Right lobe of liver (tissue), 6 donors: ENCODE measurements around the gene ALDH2. TPM values are rescaled to one million over a fixed set of nuclear protein-coding genes. Genes with fewer than 3 reads are reported as not detected.
"Not testable (repeated sequence)": the region's sequence is repeated elsewhere in the genome, so short reads cannot be mapped to it uniquely, and the experiment has no call there.

Experiments used
- ATAC-seq, 4 donors: fragments of 200-7000 bp; cut with Tn5 transposase; one replicate each; pipeline ENCODE4 v1.9.1; 2020; ENCODE audit warnings: mild to moderate bottlenecking in 4 of 4, moderate library complexity in 4 of 4
- DNase-seq, 3 donors: peaks; one replicate each; pipeline ENCODE4 v3.0.0-alpha.2; 2020
- H3K27ac ChIP-seq, 3 donors: fragments of 200-600 bp; one replicate each; pipeline ENCODE4 v1.8.0; 2022
- H3K27me3 ChIP-seq, 2 donors: fragments of 200-600 bp; one replicate each; pipeline ENCODE4 v1.8.0; 2022
- H3K36me3 ChIP-seq, 4 donors: fragments of 200-600 bp; sonication (generic) in 1 of 4; one replicate each; pipeline versions ENCODE4 v1.5.1 to v1.8.0; 2017 to 2022; ENCODE audit warnings: control low read depth in 1 of 4
- H3K4me1 ChIP-seq, 4 donors: fragments of 200-600 bp; sonication (generic) in 1 of 4; one replicate each; pipeline versions ENCODE4 v1.5.1 to v1.8.0; 2017 to 2022; ENCODE audit warnings: control low read depth in 1 of 4
- H3K4me3 ChIP-seq, 3 donors: fragments of 200-600 bp; one replicate each; pipeline ENCODE4 v1.8.0; 2022
- H3K9me3 ChIP-seq, 4 donors: fragments of 200-600 bp; sonication (generic) in 1 of 4; one replicate each; pipeline versions ENCODE4 v1.5.1 to v1.8.0; 2017 to 2022; ENCODE audit warnings: control low read depth in 1 of 4
- CTCF ChIP-seq, 4 donors: fragments of 200-600 bp in 3 of 4; fragments of 450-650 bp in 1 of 4; IDR thresholded peaks; one replicate each; pipeline versions ENCODE4 v1.5.1 to v1.8.0; 2016 to 2022; ENCODE audit warnings: antibody characterized with exemption in 4 of 4, mild to moderate bottlenecking in 2 of 4
- POLR2A ChIP-seq: fragments of 450-650 bp; IDR thresholded peaks from one replicate; pipeline ENCODE4 v1.6.1; 2017; ENCODE audit warnings: antibody characterized with exemption, mild to moderate bottlenecking
- WGBS: methylation state at CpG from one replicate; pipeline ENCODE4 v1.1.6; 2018; ENCODE audit warnings: low coverage, low lambda C conversion rate; ENCODE audit not compliant: insufficient coverage; ENCODE audit errors: missing lambda C conversion rate; 5-methylcytosine and 5-hydroxymethylcytosine counted together
- intact Hi-C, 2 donors: fragments of 100-400 bp; cut with DNase I; formaldehyde crosslinking; loops; one replicate each; pipeline versions ENCODE4 v1.11.2 to v1.14.1; 2022
- total RNA-seq, 6 experiments: library from RNA; depleted of rRNA in 2 of 6; stranded (reverse); fragments of >200 nt in 2 of 6; fragmentation: NEBNext Ultra II Directional in 3 of 6; extraction: Animal tissue kit (Norgen Biotek cat#: 25700) in 3 of 6; gene quantifications; one replicate each; pipeline versions ENCODE4 v1.1.0 to v1.2.4, GENCODE V29; 2016 to 2023
- donor health status: DM: no; HTN: yes; CAD: no.
- donor health status: DM: no; HTN: no; CAD: no.
- donor health status: DM: no; HTN: no; CAD: no.
- donor health status: DM: no; HTN: yes; CAD: no.
- donor health status: DM: no; HTN: yes; CAD: no.

ALDH2 gene
- total RNA-seq, 6 experiments from 2014 or later: 287 to 1,060 (median 749) TPM

GRCh38 chr12:111761099-111761498, 5.6 kb upstream of the ALDH2 start:
- ATAC-seq: peak; percentile 25 to 57 (median 43)
- WGBS: 28% methylated on average over 2 of the region's 5 CpGs

GRCh38 chr12:111761706-111762105, 5.0 kb upstream of the ALDH2 start:
- H3K4me3 ChIP-seq: no peak overlapping the region
- no peaks in the 10 kb centered on the region for H3K9me3 ChIP-seq
- H3K27me3 ChIP-seq: no peaks in the 10 kb centered on the region
- no peaks in the 10 kb centered on the region for H3K36me3 ChIP-seq
- ATAC-seq (no peak), DNase-seq (no peak)
- TF ChIP-seq CTCF (IDR thresholded peaks at IDR 0.05): no peak
- TF ChIP-seq POLR2A: no peak
- H3K4me1 ChIP-seq: peaks cover 0 to 29% (median 8%) of the 10 kb centered on the region in 4 donors
- intact Hi-C loops: no loop called here
- no peak overlapping the region for H3K27ac ChIP-seq
- 42% methylated on average over 3 of the region's 3 CpGs for WGBS

More at GRCh38 chr12:111761099-111761498, 5.6 kb upstream of the ALDH2 start:
- no peaks in the 10 kb centered on the region for H3K27me3 ChIP-seq
- intact Hi-C loops: no loop called here
- H3K4me3 ChIP-seq: no peak overlapping the region
- H3K9me3 ChIP-seq: no peaks in the 10 kb centered on the region
- no peaks in the 10 kb centered on the region for H3K36me3 ChIP-seq
- H3K4me1 ChIP-seq: peaks cover 0 to 26% (median 8%) of the 10 kb centered on the region in 4 donors
- TF ChIP-seq POLR2A: no peak
- TF ChIP-seq CTCF (IDR thresholded peaks at IDR 0.05): no peak
- no peak overlapping the region for H3K27ac ChIP-seq
- DNase-seq: no peak

- H3K36me3 ChIP-seq, intact Hi-C loops, DNase-seq, H3K4me3 ChIP-seq, ATAC-seq, H3K9me3 ChIP-seq, H3K27ac ChIP-seq, H3K27me3 ChIP-seq: not testable (repeated sequence)
- 63% methylated on average over 9 of the region's 10 CpGs for WGBS
- peaks cover 0 to 14% (median 3%) of the 10 kb centered on the region in 4 donors for H3K4me1 ChIP-seq
Observed at GRCh38 chr12:111763552-111763951, 3.2 kb upstream of the ALDH2 start.

GRCh38 chr12:111764120-111764821, 2.5 kb upstream of the ALDH2 start:
- TF ChIP-seq CTCF (IDR thresholded peaks at IDR 0.05): no peak
- no peak for TF ChIP-seq POLR2A
- H3K27ac ChIP-seq: no peak overlapping the region
- DNase-seq (no peak), ATAC-seq (no peak)
- H3K4me3 ChIP-seq: no peak overlapping the region
- H3K4me1 ChIP-seq: peaks cover 0 to 18% (median 5%) of the 10 kb centered on the region in 4 donors
- H3K27me3 ChIP-seq: no peaks in the 10 kb centered on the region
- no peaks in the 10 kb centered on the region for H3K9me3 ChIP-seq
- 66% methylated on average over 6 of the region's 6 CpGs for WGBS
- intact Hi-C loops: no loop called here
- no peaks in the 10 kb centered on the region for H3K36me3 ChIP-seq

DNA sequence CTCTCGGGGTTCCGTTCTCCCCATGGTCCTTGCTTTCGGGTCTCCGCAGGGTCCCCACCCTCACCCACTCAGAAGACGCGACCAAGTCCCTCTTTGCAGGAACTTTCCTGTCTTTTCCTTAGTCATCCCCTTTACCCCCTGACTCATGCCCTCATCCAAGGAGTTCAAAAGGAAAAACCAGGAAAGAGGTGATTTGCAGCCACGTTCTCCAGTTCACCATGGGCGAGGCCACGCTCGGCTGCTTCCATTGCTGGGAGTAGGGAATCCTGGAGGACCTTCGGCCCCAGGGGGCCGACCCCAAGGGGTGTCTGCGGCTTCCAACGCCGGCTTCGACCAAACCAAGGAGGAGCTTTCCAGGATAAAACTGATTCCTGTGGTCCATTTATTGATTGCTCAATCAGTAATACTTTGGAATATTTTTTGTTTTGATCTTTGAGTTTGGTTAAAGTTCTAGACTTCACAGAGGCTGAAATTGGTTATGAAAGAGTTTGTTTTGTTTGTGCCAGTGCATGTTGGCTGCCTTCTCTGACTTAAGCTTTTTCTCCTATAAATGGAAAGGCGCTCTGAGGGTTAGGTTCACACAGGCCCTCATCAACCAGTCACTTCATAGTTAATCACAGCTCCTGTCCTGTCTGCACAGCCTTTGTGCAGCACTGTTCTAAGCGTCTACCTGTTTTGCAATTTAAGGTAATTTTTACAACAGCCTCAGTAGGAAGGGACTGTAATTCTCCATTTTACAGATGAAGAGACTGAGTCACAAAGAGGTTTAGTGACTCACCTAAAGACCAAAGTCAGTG, 827 bp downstream of the ALDH2 start:
- H3K27ac ChIP-seq: peak overlapping the region; percentile 92 to 99 (median 98)
- DNase-seq (no peak), ATAC-seq (peak; percentile 15 to 48 (median 28))
- H3K9me3 ChIP-seq: no peaks in the 10 kb centered on the region
- no peak for TF ChIP-seq POLR2A
- TF ChIP-seq CTCF (IDR thresholded peaks at IDR 0.05): no peak
- 10% methylated on average over 18 of the region's 18 CpGs for WGBS
- peak overlapping the region; percentile 93 to 98 (median 94) for H3K4me3 ChIP-seq
- H3K27me3 ChIP-seq: no peaks in the 10 kb centered on the region
- peaks cover 0 to 48% (median 21%) of the 10 kb centered on the region in 4 donors for H3K4me1 ChIP-seq
- H3K36me3 ChIP-seq: peaks cover 0 to 6% (median 0%) of the 10 kb centered on the region in 4 donors
- intact Hi-C loops: no loop called here
